IPS-18c (cell line): ENCODE results near the gene ME3.

Experiments used
- H3K4me3 ChIP-seq: 2 replicates; pipeline ENCODE4 v1.7.0; 2013; ENCODE audit warnings: low read depth, mild to moderate bottlenecking, low read length, moderate library complexity; ENCODE audit not compliant: insufficient read depth
- H3K9me3 ChIP-seq: one replicate; pipeline ENCODE4 v1.6.1; 2013; ENCODE audit warnings: mild to moderate bottlenecking, low read length, moderate library complexity; ENCODE audit not compliant: control insufficient read depth, insufficient read depth

ME3 gene

GRCh38 chr11:86696451-86696850 lies 24.0 kb upstream of the ME3 start:
- no peaks in the 10 kb centered on the region for H3K9me3 ChIP-seq
- H3K4me3 ChIP-seq = no peak overlapping the region

- H3K4me3 ChIP-seq = no peak overlapping the region
Observed at GRCh38 chr11:86696004-86696403, 23.6 kb upstream of the ME3 start.

GRCh38 chr11:86695373-86695772 lies 23.0 kb upstream of the ME3 start:
- H3K9me3 ChIP-seq = no peaks in the 10 kb centered on the region
- no peak overlapping the region for H3K4me3 ChIP-seq

More at GRCh38 chr11:86696004-86696403, 23.6 kb upstream of the ME3 start:
- no peaks in the 10 kb centered on the region for H3K9me3 ChIP-seq

- Histone ChIP-seq H3K4me3 (no peak overlapping the region), H3K9me3 (no peaks in the 10 kb centered on the region)
Observed at GRCh38 chr11:86693518-86693917, 21.1 kb upstream of the ME3 start.

GRCh38 chr11:86692746-86693145 lies 20.3 kb upstream of the ME3 start:
- no peaks in the 10 kb centered on the region for H3K9me3 ChIP-seq
- no peak overlapping the region for H3K4me3 ChIP-seq

- Histone ChIP-seq H3K4me3 (no peak overlapping the region), H3K9me3 (no peaks in the 10 kb centered on the region)
Observed at GRCh38 chr11:86692317-86692716, 19.9 kb upstream of the ME3 start.

GRCh38 chr11:86688398-86689179 lies 16.2 kb upstream of the ME3 start:
- Histone ChIP-seq H3K4me3 (no peak overlapping the region), H3K9me3 (no peaks in the 10 kb centered on the region)

GRCh38 chr11:86687185-86687778 lies 14.9 kb upstream of the ME3 start:
- Histone ChIP-seq H3K9me3 (no peaks in the 10 kb centered on the region), H3K4me3 (no peak overlapping the region)

GRCh38 chr11:86686531-86686930 lies 14.1 kb upstream of the ME3 start:
- no peak overlapping the region for H3K4me3 ChIP-seq
- no peaks in the 10 kb centered on the region for H3K9me3 ChIP-seq

GRCh38 chr11:86681483-86681756 lies 9.0 kb upstream of the ME3 start:
- H3K4me3 ChIP-seq = no peak overlapping the region
- no peaks in the 10 kb centered on the region for H3K9me3 ChIP-seq

GRCh38 chr11:86680716-86681482 lies 8.5 kb upstream of the ME3 start:
- Histone ChIP-seq H3K9me3 (no peaks in the 10 kb centered on the region), H3K4me3 (no peak overlapping the region)

- Histone ChIP-seq H3K9me3 (no peaks in the 10 kb centered on the region), H3K4me3 (no peak overlapping the region)
Observed at GRCh38 chr11:86678823-86679222, 6.4 kb upstream of the ME3 start.

GRCh38 chr11:86678296-86678695 lies 5.9 kb upstream of the ME3 start:
- Histone ChIP-seq H3K9me3 (no peaks in the 10 kb centered on the region), H3K4me3 (no peak overlapping the region)

- H3K9me3 ChIP-seq = no peaks in the 10 kb centered on the region
- H3K4me3 ChIP-seq = no peak overlapping the region
Observed at GRCh38 chr11:86676533-86677154, 4.2 kb upstream of the ME3 start.

GRCh38 chr11:86676010-86676409 lies 3.6 kb upstream of the ME3 start:
- H3K9me3 ChIP-seq = no peaks in the 10 kb centered on the region
- no peak overlapping the region for H3K4me3 ChIP-seq

- Histone ChIP-seq H3K4me3 (no peak overlapping the region), H3K9me3 (no peaks in the 10 kb centered on the region)
Observed at GRCh38 chr11:86675017-86675416, 2.6 kb upstream of the ME3 start.

- H3K4me3 ChIP-seq = no peak overlapping the region
- H3K9me3 ChIP-seq = no peaks in the 10 kb centered on the region
Observed at GRCh38 chr11:86673872-86674750, 1.7 kb upstream of the ME3 start.
